Stimulated activated naive CD8-positive, alpha-beta T cell treated with anti-CD3 and anti-CD28 coated beads, Interleukin-15, Interleukin-2, amounts not matched to agents 100 ng/mL and 50 ng/mL, for 24 hours (primary cell): Measurements from ENCODE around the gene SH2D2A.
"Not testable (repeated sequence)": the region's sequence is repeated elsewhere in the genome, so short reads cannot be mapped to it uniquely, and the experiment has no call there.

Experiments
- H3K27ac Mint-ChIP-seq: one replicate; pipeline ENCODE4 v1.8.0; 2021; ENCODE audit warnings: mild to moderate bottlenecking, mixed read lengths
- H3K27me3 Mint-ChIP-seq: one replicate; pipeline ENCODE4 v1.8.0; 2021; ENCODE audit warnings: mixed read lengths
- H3K36me3 Mint-ChIP-seq: one replicate; pipeline ENCODE4 v1.8.0; 2021; ENCODE audit warnings: low read depth, mixed read lengths
- H3K4me1 Mint-ChIP-seq: one replicate; pipeline ENCODE4 v1.8.0; 2021; ENCODE audit warnings: low read depth, mixed read lengths
- H3K4me3 Mint-ChIP-seq: one replicate; pipeline ENCODE4 v1.8.0; 2021; ENCODE audit warnings: mild to moderate bottlenecking, mixed read lengths
- H3K9me3 Mint-ChIP-seq: one replicate; pipeline ENCODE4 v1.8.0; 2021; ENCODE audit warnings: mixed read lengths

Gene SH2D2A

DNA sequence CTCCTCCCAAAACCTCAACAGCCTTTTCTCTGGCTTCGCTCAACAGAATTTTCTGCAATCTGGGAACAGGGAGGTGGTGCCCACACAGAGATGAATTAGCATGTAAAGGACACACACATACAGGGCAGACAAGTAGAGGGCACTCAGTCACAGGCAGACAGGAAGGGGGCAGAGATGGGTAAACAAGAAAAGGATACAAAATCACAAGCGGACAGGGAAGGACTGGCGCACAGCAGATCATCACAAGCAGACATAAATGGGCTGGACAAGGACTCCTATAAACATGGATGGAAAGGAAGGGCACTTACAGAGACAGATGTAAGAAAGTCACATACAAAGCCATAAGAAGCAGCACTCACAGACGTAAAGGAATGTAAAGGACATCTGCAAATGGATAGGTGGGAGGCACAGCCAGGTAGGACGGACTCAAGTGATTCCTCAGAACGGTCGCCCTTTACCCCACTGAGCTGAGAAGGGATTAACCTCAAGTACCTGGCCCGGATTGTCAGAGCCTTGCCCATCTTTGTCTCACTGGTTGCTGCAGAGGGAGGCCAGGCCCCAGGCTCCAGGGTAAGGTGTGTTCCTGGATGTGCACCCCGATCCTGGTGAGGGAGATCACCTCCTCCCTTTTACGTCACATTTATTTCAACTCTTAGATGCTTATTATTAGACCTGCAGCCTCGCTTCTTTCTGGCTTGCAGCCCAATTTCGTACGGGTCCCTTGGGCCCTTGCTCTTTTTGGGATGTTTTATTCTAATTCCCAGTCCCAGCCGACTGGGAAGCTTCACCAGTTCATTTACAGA, 50.1 kb downstream of the SH2D2A start:
- Mint-ChIP-seq H3K36me3 (peaks cover 30% of the 10 kb centered on the region), H3K4me1 (peaks cover 39% of the 10 kb centered on the region), H3K9me3 (no peaks in the 10 kb centered on the region), H3K27ac (no peak overlapping the region), H3K4me3 (no peak overlapping the region), H3K27me3 (no peaks in the 10 kb centered on the region)

DNA sequence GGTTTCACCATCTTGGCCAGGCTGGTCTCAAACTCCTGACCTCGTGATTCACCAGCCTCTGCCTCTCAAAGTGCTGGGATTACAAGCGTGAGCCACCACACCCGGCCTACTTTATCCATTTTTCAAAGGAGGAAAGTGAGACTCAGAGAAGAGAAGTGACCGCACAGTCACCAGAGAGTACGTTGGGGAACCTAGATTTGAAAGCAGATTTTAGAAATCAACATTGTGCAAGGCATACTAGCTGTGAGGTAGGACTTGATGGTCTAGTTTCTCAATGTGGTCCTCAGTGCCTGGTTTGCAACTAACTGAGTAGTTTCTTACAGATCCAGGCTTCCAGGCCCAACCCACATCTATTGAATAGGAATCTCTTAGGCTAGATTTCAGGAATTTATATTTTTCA, 51.0 kb downstream of the SH2D2A start:
- Mint-ChIP-seq H3K4me3 (no peak overlapping the region), H3K36me3 (peaks cover 22% of the 10 kb centered on the region), H3K27me3 (no peaks in the 10 kb centered on the region), H3K9me3 (no peaks in the 10 kb centered on the region), H3K27ac (no peak overlapping the region), H3K4me1 (peaks cover 31% of the 10 kb centered on the region)

DNA sequence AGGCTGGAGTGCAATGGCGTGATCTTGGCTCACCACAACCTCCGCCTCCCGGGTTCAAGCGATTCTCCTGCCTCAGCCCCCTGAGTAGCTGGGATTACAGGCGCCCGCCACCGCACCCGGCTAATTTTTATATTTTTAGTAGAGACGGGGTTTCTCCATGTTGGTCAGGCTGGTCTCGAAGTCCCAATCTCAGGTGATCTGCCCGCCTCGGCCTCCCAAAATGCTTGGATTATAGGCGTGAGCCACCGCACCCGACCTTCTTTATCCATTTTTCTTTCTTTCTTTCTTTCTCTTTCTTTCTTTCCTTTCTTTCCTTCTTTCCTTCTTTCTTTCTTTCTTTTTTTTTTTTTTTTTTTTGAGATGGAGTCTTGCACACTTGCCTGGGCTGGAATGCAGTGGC, 51.5 kb downstream of the SH2D2A start:
- H3K4me3 Mint-ChIP-seq, H3K9me3 Mint-ChIP-seq, H3K27me3 Mint-ChIP-seq, H3K27ac Mint-ChIP-seq: not testable (repeated sequence)
- Mint-ChIP-seq H3K36me3 (peaks cover 19% of the 10 kb centered on the region), H3K4me1 (peaks cover 25% of the 10 kb centered on the region)

DNA sequence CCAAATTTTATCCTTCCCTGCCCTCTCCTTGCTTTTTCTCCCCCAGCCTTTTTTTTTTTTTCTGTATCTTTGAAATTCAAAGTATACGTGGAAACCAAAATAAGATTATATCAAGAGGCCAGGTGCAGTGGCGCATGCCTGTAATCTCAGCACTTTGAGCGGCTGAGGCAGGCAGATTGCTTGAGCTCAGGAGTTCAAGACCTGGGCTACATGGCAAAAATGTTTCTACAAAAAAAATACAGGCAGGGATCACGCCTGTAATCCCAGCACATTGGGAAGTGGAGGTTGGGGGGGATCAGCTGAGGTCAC, 55.9 kb downstream of the SH2D2A start:
- Mint-ChIP-seq H3K4me3 (no peak overlapping the region), H3K27me3 (no peaks in the 10 kb centered on the region), H3K9me3 (no peaks in the 10 kb centered on the region), H3K27ac (no peak overlapping the region), H3K4me1 (no peaks in the 10 kb centered on the region), H3K36me3 (no peaks in the 10 kb centered on the region)

DNA sequence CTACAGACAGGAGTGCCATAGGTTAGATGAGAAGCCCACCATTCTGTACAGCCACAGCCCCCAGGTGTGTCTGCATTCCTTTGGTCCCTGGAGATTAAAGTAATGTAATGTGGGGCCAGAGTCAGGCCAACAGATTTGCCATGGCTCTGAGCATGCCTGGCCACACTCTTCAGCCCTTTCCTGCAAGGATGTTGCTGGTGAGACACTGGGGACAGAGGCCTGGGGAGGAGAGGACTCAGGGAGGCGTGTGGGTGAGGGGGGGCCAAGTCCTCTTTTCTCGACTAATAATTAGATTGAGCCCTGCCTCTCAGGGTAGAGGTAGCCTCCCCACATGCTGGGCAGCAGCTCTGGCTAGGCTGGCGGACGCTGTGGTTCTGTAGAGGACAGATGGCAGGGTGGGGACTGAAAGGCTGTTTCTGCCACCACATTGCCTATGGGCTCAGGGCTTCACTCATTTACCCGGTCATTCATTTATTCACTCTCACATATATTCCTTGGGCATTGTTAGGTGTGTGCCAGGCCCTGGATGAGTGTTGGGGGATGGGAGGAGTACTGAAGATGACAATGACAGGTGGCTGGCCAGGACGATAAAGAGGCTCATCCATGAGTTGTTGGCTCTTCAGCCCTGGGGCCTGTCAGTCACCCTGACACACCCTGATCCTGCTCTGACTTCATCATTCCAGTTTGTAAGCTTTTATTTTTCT, 56.4 kb downstream of the SH2D2A start:
- Mint-ChIP-seq H3K4me1 (no peaks in the 10 kb centered on the region), H3K9me3 (no peaks in the 10 kb centered on the region), H3K36me3 (no peaks in the 10 kb centered on the region), H3K27ac (no peak overlapping the region), H3K27me3 (no peaks in the 10 kb centered on the region), H3K4me3 (no peak overlapping the region)

DNA sequence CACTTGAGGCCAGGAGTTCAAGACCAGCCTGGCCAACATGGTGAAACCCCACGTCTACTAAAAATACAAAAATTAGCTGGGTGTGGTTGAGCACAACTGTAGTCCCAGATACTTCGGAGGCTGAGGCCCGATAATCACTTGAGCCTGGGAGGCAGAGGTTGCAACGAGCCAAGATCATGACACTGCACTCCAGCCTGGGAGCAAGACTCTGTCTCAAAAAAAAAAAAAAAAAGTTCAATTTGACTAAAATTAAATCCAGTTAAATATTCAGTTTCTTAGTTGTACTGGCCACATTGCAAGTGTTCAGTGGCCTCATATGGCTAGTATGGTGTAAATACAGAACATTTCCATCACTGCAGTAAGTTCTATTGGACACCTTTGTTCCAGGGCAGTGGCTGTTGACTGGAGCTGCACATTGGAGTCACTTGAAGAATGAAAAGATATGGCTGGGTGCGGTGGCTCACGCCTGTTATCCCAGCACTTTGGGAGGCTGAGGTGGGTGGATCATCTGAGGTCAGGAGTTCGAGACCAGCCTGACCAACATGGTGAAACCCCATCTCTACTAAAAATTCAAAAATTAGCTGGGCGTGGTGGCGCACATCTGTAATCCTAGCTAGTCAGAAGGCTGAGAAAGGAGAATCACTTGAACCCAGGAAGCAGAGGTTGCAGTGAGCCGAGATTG, 58.9 kb downstream of the SH2D2A start:
- not testable (repeated sequence) for H3K36me3 Mint-ChIP-seq, H3K27ac Mint-ChIP-seq, H3K9me3 Mint-ChIP-seq, H3K4me1 Mint-ChIP-seq, H3K4me3 Mint-ChIP-seq, H3K27me3 Mint-ChIP-seq

DNA sequence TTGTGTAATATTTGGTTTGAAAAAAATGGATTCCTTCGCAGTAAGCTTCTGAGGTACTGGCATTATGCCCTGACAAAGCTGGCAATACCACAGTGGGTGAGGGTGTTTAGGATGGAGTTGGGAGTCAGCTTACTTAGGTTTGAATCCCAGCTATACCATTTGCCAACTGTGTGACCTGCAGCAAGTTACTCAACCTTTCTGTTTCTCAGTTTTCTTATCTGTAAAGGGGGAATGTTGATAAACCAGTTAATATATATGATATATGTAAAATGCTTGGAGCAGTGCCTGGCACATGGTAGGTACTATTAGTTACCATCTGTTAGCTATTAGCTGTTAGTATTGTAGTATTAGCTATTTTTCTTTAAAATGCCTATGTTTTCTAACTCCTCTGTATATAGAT, 60.3 kb downstream of the SH2D2A start:
- Mint-ChIP-seq H3K27me3 (no peaks in the 10 kb centered on the region), H3K4me1 (peaks cover 10% of the 10 kb centered on the region)

More for the DNA sequence above, 60.3 kb downstream of the SH2D2A start:
- H3K27ac Mint-ChIP-seq = no peak overlapping the region
- no peak overlapping the region for H3K4me3 Mint-ChIP-seq
- H3K36me3 Mint-ChIP-seq = no peaks in the 10 kb centered on the region
- H3K9me3 Mint-ChIP-seq = no peaks in the 10 kb centered on the region
